GM21619 (cell line): ENCODE measurements around the gene BRICD5.
"Not testable (repeated sequence)": the region's sequence is repeated elsewhere in the genome, so short reads cannot be mapped to it uniquely, and the experiment has no call there.

Experiments used
- ATAC-seq: cut with Tn5 transposase; IDR thresholded peaks from one replicate; pipeline ENCODE4 v1.9.1; 2021; ENCODE audit not compliant: unreplicated experiment

The BRICD5 gene

DNA sequence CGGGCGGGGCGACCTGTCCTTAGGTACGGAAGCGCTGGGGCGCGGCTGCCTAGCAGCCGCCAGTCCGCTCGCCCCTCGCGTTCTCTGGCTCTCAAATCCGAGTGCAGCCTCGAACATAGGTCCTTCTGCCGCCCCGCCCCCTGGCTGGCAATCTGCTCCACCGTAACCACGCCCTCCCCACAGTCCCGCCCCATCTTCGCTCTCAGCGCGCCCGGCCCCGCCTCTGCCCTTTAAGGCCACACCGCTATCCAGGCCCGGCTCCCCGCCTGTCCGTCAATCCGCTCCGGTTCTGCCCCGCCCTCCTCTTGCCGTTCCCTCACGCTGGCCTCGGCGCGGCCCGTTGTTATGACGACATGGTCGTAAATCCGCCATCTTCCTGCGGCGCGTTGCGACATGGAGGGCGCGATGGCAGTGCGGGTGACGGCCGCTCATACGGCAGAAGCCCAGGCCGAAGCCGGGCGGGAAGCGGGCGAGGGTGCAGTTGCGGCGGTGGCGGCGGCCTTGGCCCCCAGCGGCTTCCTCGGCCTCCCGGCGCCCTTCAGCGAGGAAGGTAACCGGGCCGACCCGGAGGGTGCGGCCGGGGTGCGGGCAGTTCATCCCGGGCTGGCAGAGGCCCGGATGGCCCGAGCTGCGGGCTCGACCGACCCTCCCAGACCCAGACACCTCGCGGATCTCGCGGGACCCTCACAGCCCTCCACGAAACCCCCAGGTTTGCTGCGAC lies 12.7 kb upstream of the BRICD5 start, which contains the start of gene E4F1:
Gene E4F1 (plus strand): TSS at position 371 of the 721 bp plus-strand sequence. CDS start 23 bp downstream, at position 394.
- ATAC-seq: peak; percentile 92

DNA sequence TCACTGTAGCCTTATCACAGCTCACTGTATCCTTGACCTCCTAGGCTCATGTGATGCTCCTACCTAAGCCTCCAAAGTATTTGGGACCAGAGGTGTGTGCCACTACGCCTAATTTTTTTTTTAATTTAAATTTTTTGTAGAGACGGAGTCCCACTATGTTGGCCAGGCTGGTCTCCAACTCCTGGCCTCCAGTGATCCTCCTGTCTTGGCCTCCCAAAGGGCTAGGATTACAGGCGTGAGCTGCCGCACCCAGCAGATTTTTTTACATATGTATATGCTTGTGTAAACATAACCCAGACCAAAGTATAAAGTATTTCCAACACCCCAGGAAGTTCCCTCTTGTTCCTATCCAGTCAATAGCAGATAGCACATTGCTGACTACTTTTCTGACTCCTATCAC lies 5.7 kb upstream of the BRICD5 start:
- no peak for ATAC-seq

DNA sequence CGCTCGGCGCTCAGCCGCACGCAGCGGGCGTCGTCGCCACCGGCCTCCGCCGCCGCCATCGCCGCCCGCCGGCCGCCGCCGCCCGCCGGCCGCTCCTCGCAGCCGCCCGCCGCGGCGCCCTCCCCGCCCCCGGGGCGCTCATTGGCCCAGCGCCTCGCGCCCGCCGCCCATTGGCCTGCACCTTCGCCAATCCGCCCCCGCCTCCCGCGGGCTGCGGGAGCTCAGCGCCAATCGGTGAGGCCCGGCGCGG lies 4.0 kb upstream of the BRICD5 start, which contains the start of gene PGP:
Gene PGP (minus strand): TSS at position 122 of the 250 bp plus-strand sequence. CDS start 63 bp downstream, at position 59.
- peak; percentile 81 for ATAC-seq

DNA sequence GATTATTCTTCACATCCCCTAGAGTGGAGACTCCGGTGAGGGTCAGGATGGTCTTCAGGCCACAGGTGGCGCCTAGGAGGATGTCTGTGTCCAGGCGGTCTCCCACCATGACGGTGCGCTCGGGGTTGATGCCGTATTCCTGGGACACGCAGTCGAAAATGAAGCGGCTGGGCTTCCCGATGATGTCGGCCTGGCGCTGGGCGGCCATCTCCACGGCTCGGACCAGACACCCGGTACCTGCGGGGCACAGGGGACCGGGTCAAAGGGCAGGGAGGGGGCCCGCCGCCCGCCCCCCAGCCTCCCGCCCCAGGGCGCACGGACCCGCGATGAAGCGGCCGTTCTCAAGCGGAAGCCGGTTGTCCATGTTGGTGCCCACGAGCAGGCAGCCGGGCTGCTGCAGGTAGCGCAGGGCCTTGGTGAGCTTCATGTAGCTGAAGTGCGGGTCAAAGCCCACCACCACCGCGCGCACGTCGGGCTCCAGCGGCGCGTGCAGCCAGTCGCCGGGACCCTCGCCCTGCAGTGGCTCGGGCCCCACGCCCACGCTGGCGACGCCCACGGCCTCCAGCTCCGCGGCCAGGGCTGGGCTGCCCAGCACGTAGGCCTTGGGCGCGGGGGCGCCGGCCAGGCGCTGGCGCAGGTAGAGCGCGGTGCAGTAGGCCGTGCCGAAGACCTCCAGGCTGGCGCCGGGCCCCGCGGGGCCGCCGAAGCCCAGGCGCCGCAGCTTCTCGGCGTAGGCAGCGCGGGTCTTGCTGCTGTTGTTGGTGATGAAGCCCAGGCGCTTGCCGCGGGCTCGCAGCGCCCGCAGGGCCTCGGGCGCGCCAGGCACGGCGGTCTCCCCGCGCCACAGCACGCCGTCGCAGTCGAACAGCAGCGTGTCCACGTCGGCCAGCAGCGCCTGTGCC lies 3.4 kb upstream of the BRICD5 start:
- ATAC-seq: no peak

DNA sequence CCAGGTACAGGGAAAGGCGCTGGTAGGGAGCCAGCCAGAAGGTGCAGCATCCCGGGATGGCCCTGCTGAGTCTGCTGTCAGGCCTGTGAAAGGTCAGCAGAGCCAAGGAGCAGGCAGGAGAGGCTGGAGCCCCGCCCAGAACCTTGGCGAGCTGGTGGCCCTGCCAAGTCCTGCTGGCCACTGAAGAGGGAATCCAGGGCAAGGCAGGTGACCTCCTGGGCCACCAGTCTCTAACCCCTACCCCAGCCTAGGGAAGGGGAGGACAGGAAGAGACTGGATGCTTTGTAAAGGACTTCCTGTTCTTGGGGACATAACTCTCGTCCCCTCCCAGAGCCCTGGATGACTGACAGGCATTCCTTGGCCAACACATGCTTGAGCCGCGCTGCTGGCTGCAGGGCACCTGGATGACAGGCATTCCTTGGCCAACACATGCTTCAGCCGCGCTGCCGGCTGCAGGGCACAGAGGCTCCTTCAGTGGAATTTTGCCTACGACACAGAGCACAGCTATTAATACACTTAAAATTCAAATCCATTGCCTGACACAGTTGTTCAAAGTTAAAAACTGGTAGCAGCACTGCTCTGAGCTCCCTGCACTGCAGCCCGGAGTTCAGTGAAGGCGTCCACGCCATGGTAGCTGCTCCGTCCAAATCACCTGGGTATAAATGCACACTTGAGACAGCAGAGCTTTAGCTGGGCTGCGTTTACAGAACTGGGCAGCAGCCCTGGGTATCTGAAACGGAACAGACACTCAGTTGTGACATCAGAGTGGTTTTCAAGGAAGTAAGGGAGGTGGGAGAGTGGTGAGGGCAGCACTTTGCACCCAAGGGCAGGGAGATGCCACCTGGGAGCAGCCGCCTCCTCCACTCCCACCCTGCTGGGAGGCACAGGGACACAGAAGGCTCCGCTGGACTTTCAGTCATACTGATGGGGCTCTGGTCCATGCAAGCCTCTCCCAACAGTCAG lies 2.0 kb upstream of the BRICD5 start:
- no peak for ATAC-seq

DNA sequence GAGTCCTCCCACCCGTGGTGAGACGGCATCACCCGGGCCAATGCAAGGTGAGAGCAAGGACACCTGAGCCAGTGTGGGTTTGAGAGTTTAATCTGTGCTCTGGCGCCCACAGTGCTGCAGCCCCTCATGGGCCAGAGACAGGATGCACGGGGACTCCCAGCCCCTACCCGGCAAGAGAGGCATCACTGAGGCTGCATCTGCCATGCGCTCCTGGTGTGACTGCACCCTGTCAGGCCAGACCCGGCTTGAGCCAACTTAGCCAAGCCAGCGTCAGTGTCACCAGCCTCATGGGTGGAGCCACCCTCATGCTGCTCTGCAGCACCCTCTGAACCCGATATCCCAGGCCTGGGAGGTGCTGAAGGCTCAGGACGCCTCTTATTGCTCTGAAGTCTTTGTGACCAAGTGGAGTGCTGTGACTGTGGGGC lies 1.3 kb upstream of the BRICD5 start:
- ATAC-seq: no peak

DNA sequence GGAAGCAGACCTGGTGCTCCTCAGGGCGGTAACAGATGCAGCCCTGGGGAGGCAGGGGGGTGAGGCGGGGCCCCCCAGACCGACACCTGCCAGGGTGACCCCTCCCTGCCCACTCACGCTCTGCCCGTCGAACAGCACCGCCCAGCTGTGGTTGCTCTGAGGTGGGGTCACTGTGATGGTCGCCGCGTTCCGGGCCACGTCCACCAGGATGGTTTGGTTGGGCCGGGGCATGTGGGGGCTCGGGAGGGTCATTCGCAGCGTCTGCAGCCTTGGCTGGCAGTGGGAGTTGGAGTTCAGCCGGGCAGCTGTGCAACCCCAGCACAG lies 692 bp downstream of the BRICD5 start:
- ATAC-seq: no peak

DNA sequence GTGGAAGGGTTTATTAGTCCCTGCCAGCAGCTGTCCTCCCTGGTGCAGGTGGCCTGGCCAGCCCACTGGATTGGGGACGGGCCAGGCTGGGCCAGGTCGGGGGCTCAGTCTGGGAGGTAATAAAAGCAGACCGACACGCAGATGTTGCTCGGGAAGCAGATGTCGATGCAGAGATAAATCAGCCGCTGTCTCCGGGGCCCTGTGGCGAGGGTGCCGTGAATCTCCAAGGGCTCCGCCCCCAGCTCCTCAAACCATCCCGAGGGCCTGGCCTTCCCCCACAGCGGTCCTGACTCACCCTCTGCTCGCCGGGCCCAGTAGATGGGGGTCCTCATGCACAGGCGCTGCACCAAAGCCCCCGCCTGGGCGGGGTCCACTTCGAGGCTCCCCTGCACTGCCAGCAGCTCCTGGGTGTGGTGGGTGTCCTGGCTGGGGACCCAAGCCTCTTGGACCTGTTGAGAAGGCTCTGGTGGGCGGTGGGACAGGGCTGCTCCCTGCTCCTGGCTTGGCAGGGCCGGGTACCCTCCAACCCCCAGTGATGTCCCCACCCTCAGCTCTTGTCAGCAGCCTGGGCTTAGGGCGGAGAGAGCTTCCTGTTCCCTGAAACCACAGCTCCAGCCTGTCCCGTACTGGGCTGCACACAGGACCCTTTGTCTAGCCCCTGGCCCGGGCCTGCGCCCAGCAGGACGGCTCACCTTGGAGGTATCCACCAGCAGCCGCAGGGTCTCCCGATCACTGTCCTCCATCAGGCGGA lies 1.2 kb downstream of the BRICD5 start:
- no peak for ATAC-seq

DNA sequence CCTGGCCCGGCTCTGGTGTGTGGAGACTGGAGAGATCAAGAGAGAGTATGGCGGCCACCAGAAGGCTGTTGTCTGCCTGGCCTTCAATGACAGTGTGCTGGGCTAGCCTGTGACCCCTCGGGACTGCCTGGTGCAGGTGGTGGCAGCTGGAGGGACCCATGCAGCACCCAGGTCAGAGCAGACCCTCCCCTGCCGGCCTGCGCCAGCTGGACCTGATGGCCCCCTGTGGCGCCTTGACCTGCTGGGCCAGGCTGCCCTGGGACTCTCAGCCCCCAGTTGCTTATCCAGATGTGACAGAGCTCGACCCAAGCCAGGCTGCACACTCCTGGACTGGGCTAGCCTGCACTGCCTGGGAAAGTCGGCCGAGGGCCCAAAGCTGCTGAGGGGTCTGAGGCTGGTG lies 1.9 kb downstream of the BRICD5 start:
- no peak for ATAC-seq

DNA sequence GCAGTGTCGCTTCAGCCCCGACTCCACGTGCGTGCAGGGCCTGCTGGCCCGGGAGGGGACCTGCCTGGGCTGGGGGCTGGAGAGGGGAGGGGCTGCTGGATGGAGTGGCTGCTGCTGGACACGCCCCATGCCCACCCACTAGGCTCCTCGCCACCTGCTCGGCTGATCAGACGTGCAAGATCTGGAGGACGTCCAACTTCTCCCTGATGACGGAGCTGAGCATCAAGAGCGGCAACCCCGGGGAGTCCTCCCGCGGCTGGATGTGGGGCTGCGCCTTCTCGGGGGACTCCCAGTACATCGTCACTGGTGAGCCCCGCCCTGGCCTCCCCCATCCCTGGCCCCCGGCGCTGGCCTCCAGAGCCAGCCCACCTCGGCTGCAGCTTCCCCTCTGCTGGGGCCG lies 2.4 kb downstream of the BRICD5 start:
- no peak for ATAC-seq

DNA sequence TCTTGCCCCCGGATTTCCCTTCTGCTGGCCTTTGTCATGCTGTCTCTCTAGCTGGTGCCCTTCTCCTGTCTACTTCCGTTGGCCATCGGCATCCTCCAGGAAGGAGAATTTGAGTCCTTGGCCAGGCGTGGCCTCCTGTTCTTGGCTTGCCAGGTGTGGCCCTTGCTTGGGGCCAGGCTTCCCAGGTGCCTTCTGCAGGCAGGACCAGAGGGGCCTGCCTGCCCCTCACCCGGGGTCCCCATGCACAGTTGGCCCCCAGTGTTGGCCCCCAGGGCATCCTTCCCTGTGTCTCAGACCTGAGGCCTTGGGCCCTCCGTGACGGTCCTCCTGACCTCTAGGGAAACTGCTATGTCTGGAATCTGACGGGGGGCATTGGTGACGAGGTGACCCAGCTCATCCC lies 2.8 kb downstream of the BRICD5 start:
- ATAC-seq: no peak

DNA sequence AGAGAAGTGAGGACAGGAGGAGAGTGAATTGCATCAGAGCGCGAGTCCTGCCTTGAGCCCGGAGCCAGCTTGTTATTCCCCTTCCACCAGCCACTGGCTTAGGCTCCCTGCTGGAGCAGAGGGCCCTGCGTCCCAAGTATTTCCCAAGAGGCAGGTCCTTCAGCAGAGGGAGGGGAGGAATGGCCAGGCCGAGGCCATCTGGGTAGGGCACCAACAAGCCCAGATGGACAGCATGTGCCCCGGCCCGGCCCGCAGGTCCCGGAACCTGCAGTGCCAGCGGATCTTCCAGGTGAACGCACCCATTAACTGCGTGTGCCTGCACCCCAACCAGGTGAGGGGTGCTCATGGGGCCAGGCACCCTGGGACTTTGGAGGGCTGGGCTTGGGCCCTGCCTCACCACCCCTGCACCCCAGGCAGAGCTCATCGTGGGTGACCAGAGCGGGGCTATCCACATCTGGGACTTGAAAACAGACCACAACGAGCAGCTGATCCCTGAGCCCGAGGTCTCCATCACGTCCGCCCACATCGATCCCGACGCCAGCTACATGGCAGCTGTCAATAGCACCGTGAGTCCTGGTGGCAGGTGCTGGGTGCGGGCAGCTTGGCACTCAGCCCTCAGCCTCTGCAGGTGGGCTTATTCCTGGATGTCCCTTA lies 3.8 kb downstream of the BRICD5 start:
- ATAC-seq: no peak

DNA sequence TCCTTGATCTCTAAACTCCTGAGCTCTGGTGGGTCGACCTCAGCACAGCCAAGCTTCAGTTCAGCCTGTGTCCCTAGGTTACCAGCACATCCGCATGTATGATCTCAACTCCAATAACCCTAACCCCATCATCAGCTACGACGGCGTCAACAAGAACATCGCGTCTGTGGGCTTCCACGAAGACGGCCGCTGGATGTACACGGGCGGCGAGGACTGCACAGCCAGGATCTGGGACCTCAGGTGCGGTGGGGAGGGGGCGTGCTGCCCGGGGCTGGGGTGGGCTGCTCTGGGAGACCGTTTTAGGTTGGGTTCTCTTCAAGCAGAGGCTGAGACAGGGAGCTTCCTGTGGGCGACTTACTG lies 4.3 kb downstream of the BRICD5 start:
- no peak for ATAC-seq

DNA sequence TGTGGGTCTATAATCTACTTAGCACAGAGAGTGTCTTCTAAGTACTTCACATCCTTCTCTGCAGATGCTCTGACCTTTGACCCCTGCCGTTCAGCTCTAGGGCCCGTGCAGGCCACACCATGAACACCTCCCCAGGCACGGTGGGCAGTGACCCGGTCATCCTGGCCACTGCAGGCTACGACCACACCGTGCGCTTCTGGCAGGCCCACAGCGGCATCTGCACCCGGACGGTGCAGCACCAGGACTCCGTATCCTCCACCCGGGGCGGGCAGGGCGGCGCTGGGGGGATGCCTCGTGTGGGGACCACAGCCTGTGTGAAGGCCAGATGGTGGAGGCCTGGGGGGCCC lies 4.7 kb downstream of the BRICD5 start:
- peak; percentile 27 for ATAC-seq

DNA sequence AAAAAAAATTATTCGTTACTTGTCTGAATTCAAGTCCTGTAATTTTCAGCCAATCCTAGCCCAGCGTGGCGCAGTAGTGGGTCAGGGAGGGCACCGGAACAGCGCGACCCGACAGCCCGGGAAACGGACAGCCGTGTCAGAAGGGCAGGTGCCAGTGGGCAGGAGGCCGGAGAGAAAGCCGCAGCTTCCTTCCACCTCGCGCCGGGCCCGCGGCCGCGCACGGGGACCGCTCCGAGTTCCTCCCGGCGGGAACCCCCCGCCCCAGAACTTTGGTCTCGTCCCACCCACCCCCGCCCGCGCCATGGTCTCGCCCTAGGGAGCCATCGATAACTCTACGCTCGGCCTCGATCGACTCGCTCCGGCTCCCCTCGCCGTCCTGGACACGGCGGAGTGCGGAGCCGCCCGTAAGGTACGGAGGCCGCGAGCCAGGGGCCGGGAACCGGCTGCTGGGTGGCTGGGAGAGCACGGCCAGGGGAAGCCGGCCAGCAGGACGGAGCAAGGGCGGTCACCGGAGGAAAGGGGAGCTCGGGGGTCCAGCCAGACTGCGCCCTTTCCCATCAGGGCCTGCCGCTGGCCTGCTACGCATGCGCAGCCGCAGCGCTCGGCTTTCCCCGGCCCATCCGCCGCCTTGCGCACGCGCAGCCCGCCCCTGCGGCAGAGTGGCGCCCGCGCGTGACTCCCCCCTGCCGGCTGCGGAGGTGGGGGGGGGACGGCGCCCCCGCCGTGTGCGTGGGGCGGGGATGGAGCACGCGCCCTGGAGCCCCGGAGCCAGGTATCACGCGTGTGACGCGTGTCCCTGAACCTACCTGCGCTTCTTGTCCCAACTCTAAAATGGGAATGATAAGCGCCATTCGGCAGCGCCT lies 5.3 kb downstream of the BRICD5 start, which contains the start of gene MLST8:
Gene MLST8 (plus strand): TSS at position 351 of the 863 bp plus-strand sequence. CDS start 632 bp downstream, outside the sequence.
- peak; percentile 54 for ATAC-seq

DNA sequence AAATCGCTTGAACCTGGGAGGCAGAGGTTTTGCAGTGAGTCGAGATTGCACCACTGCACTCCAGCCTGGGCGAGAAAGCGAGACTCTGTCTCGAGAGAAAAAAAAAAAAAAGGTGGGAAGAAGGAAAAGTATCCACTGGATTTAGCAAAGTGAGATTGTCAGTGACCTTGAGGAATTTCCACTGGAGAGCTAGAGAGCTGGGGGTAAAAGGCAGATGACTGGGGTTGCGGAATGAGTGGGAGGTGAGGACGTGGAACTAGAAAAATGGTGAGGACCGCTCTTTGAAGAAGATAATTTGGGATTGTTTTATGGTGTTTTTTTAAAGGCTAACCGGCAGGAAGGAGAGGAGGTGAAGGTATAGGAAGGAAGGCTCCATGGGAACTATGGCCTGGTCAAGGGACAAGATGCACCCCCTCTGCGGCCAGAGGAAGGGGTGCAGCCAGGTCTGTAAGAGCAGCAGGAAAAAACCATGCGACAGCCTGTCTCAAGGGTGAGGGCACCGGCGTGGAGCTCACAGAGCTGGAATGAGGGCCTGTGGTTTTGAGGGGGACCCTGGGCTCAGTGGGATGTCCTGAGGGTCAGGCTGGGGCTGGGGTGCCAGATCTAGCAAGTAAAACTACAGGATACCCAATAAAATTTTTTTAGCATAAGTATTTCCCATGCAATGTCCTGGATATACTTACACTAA lies 6.1 kb downstream of the BRICD5 start:
- no peak for ATAC-seq

DNA sequence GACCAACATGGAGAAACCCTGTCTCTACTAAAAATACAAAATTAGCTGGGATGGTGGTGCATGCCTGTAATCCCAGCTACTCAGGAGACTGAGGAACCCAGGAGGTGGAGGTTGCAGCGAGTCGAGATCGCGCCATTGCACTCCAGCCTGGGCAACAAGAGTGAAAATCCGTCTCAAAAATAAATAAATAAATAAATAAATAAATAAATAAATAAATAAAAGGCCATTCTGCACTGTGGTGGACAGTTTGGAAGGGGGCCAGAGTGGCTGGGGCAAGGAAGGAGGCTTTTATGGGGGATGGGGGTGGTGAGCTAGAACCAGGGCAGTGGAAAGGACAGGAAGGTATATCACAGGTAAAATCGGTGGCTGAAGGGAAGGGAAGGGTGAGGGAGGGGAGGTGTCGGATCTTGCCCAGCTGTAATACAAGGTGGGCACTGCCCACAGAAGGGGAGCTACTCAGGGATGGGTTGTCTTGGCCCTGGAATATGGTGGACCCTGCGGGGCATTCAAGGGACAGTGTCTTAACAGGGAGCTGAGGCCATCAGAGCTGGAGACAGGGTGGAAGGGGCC lies 7.5 kb downstream of the BRICD5 start:
- not testable (repeated sequence) for ATAC-seq

DNA sequence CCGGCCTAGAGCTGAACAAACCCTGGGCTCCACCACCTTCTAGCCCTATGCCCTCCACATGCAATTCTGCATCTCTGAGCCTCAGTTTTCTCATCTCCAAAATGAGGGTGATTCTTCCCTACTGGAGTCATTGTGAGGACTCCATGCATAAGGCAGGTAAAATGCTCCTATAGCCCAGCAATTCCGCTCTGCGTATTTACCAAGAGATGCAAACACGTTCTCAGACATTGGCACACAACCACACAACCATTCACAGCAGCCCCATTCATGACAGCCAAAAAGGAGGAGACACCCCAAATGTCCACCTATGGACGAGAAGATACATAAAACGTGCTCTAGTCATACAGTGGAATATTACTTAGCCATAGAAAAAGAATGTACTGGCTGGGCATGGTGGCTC lies 10.3 kb downstream of the BRICD5 start:
- no peak for ATAC-seq
